SU-DHL-6 (cell line): Measurements from ENCODE around the gene ICE1.

Experiments used
- EZH2phosphoT487 ChIP-seq: fragments of 200-600 bp; sonication (generic), shearing (Covaris generic); conservative IDR thresholded peaks from 2 replicates; pipeline ENCODE4 v1.6.1; 2018; ENCODE audit warnings: mild to moderate bottlenecking, antibody characterized with exemption, low read length, moderate library complexity, mixed read lengths
- TF ChIP-seq, protein P1 (sequence below): fragments of 200-600 bp; sonication (generic); IDR thresholded peaks from one replicate; pipeline ENCODE4 v1.5.1; 2017; ENCODE audit warnings: antibody characterized with exemption, mild to moderate bottlenecking, low read length, moderate library complexity; ENCODE audit not compliant: insufficient read depth, poor library complexity, severe bottlenecking

DNA sequence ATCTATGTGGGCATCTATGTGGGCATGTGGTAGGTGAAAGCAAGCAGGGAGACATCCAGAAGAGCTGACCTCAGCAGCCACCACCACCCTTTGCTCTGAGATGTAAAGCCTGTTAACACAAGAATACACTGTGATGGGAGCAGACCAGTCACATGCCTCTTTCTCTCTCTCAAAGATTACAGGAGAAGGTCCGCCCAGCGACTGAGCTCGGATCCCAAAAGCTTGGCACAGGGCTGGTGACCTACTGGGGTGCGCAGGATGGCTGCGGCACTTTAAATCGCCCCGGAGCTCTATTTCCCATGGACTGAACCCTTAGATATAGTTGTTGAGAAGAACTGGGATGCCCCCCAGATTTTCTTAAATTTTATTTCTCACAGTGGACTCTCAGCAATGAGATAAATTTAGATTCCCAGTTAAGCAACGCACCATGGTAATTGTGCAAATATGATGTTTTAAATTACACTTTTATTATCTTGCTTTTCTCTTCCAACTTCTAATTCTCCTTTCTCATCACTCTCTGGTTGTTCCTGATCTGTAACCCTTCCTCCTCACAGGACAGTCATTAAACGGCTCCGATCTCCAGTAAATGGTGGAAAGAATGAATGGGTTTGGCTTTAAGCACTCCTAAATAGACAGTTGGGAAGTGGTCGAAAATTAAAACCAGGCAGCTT, 37.7 kb upstream of the ICE1 start:
- TF ChIP-seq, protein P1, sequence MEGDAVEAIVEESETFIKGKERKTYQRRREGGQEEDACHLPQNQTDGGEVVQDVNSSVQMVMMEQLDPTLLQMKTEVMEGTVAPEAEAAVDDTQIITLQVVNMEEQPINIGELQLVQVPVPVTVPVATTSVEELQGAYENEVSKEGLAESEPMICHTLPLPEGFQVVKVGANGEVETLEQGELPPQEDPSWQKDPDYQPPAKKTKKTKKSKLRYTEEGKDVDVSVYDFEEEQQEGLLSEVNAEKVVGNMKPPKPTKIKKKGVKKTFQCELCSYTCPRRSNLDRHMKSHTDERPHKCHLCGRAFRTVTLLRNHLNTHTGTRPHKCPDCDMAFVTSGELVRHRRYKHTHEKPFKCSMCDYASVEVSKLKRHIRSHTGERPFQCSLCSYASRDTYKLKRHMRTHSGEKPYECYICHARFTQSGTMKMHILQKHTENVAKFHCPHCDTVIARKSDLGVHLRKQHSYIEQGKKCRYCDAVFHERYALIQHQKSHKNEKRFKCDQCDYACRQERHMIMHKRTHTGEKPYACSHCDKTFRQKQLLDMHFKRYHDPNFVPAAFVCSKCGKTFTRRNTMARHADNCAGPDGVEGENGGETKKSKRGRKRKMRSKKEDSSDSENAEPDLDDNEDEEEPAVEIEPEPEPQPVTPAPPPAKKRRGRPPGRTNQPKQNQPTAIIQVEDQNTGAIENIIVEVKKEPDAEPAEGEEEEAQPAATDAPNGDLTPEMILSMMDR, result no peak
- TF ChIP-seq EZH2phosphoT487, result no peak
